GM06990 (cell line): ENCODE data around the gene PPP2R3B.
"Not testable (repeated sequence)": the region's sequence is repeated elsewhere in the genome, so short reads cannot be mapped to it uniquely, and the experiment has no call there.

Experiments
- DNase-seq: peaks from one replicate; pipeline ENCODE4 v3.0.0-alpha.2; 2011; ENCODE audit not compliant: insufficient read length; ENCODE audit errors: extremely low read depth
- H3K27me3 ChIP-seq: replicated peaks from 2 replicates; pipeline ENCODE4 v1.6.0; 2011; ENCODE audit warnings: low read length; ENCODE audit not compliant: control insufficient read depth, insufficient read depth
- H3K36me3 ChIP-seq: 2 replicates; pipeline ENCODE4 v1.5.1; 2011; ENCODE audit warnings: low read length; ENCODE audit not compliant: control insufficient read depth, insufficient read depth
- H3K4me3 ChIP-seq: replicated peaks from 2 replicates; pipeline ENCODE4 v1.5.1; 2011; ENCODE audit warnings: low read depth, mild to moderate bottlenecking, control low read depth, low read length
- TF ChIP-seq, protein P1 (sequence below): IDR thresholded peaks from 2 replicates; pipeline ENCODE4 v1.5.1; 2011; ENCODE audit warnings: low read length, control low read depth, mild to moderate bottlenecking, inconsistent platforms; ENCODE audit not compliant: insufficient read depth, poor library complexity, severe bottlenecking

Gene PPP2R3B

DNA sequence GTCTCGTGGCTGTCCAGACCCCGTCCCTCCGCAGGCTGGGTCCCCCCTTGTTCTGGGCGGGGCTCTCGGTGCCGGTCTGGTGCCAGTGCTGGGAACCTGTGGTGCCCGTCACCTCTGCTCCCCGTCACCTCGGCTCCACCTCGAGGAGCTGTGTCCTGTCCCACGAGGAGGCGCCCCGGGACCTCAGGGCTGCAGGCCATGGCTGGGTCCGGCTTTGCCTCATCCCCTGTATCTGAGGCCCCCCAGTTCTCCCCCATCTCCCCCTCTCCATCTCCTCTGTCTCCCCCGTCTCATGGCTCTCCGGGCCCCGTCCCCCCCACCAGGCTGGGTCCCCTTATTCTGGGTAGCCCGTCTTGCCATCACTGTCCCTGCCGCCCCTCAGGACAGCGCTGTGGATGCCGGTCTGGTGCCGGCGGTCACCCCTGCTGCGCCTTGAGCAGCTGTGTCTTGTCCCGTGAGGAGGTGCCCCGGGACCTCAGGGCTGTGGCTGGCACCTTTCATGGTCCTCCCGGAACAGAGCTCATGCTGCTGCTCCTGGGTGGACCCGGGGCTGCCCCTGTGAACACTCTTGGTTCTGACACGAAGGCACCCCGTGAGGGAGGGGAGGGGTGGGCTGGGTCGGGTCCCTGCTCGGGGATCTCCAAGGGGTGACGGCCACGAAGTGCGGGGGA, 54.7 kb downstream of the PPP2R3B start:
- TF ChIP-seq, protein P1, sequence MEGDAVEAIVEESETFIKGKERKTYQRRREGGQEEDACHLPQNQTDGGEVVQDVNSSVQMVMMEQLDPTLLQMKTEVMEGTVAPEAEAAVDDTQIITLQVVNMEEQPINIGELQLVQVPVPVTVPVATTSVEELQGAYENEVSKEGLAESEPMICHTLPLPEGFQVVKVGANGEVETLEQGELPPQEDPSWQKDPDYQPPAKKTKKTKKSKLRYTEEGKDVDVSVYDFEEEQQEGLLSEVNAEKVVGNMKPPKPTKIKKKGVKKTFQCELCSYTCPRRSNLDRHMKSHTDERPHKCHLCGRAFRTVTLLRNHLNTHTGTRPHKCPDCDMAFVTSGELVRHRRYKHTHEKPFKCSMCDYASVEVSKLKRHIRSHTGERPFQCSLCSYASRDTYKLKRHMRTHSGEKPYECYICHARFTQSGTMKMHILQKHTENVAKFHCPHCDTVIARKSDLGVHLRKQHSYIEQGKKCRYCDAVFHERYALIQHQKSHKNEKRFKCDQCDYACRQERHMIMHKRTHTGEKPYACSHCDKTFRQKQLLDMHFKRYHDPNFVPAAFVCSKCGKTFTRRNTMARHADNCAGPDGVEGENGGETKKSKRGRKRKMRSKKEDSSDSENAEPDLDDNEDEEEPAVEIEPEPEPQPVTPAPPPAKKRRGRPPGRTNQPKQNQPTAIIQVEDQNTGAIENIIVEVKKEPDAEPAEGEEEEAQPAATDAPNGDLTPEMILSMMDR = no peak
- Histone ChIP-seq H3K36me3 (peaks cover 2% of the 10 kb centered on the region; the same call in 1 of the 2 replicates), H3K4me3 (no peak overlapping the region), H3K27me3 (no peaks in the 10 kb centered on the region)
- no peak for DNase-seq

DNA sequence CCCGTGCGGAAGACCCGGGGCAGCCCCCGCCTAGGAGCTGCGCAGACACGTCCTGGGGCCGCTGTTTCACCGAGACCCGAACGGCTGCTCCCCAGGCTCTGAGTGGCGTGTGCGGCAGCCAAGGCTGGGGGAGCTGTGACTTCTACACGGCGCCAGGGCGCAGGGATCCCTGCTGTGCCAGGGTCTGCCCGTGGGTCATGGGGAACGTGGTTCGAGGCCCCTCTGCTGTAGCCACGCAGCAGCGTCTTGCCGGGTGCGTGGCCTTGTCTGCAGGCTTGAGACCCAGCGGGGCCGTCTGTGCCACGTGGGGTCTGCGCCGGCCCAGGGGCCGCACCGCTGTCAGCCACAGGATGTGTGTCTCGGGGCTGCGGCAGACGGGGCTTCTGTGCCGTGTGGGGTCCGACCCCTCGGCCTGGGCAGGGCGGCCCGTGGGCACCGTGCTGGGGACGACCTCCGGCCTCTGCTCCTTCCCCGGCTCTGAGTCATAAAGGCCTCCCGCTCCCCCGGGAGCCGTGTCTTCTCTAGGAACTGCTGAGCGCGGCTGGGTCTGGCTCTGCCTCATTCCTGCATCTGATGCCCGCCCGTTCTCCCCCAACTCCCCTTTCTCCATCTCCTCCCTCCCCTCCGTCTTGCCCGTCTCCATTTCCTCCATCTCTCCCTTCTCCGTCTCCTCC, 55.4 kb downstream of the PPP2R3B start:
- Histone ChIP-seq H3K4me3 (no peak overlapping the region), H3K36me3 (peaks cover 2% of the 10 kb centered on the region; the same call in 1 of the 2 replicates), H3K27me3 (no peaks in the 10 kb centered on the region)
- TF ChIP-seq, protein P1 = no peak
- DNase-seq = no peak

DNA sequence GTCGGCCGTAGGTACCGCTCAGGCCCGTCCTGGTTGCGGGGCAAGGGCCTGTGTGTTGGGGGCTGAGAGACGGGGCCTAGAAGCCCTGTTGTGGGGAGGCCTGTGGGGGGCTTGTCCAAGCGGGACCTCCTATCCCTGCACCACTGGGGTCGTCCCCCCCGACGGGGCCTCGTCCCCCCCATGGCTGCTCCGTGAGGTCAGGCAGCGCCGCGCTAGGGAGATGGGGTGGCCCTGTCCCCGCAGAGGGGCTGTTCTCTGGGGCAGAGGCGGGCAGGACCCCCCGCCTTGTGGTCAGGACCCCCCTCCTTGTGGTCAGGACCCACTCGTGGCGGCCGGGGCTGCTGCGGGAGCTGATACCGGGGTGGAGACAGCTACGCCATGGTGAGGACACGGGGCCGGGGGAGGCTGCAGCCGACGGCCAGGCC, 56.0 kb downstream of the PPP2R3B start:
- peaks cover 2% of the 10 kb centered on the region; the same call in 1 of the 2 replicates for H3K36me3 ChIP-seq
- no peaks in the 10 kb centered on the region for H3K27me3 ChIP-seq
- H3K4me3 ChIP-seq = no peak overlapping the region
- DNase-seq = no peak
- TF ChIP-seq, protein P1 = no peak

DNA sequence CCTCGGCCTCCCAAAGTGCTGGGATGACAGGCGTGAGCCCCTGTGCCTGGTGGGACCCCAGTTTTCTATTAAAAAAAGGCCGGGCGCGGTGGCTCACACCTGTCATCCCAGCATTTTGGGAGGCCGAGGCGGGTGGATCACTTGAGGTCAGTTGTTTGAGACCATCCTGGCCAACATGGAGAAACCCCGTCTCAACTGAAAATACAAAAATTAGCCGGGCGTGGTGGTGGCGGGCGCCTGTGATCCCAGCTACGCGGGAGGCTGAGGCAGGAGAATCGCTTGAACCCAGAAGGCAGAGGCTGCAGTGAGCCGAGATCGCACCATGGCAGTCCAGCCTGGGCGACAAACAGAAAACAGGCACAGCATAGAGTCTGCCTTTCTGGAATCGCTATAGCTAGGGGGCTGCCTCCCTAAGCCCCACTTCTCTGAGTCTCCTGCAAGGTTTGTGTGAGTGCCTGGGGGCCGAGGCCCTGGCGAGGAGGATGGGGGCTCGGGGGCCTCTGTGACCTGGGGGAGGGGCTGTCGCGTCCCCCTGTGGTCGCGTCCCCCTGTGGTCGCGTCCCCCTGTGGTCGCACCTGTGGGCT, 56.5 kb downstream of the PPP2R3B start:
- not testable (repeated sequence) for H3K36me3 ChIP-seq, DNase-seq, H3K4me3 ChIP-seq, H3K27me3 ChIP-seq

DNA sequence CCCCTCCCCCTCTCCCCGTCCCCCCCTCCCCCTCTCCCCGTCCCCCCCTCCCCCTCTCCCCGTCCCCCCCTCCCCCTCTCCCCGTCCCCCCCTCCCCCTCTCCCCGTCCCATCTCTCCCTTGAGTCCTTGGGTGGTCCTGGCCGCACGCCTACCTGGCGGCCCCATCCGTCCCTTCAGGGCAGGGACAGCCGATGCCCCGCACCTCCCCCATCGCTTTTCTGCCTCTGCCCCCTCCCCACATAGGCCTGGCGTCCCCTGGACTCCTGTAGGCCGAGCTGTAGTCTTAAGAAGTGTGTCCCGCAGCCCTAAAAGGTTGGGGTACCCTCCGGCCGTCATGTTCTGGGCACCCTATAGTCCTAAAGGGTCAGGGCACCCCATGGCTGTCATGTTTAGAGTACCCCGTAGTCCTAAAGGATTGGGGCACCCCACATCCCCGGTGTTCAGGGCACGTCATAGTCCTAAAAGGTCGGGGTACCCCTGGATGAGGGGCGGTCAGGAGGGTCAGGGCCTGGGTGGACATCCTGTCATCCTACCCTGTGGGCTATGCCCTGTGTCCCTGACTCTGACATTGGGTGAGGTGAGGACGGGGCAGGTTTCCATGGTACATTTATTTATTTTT, 57.3 kb downstream of the PPP2R3B start:
- Histone ChIP-seq H3K27me3 (no peaks in the 10 kb centered on the region), H3K4me3 (no peak overlapping the region), H3K36me3 (peaks cover 2% of the 10 kb centered on the region; the same call in 1 of the 2 replicates)
- TF ChIP-seq, protein P1 = no peak
- DNase-seq = no peak

DNA sequence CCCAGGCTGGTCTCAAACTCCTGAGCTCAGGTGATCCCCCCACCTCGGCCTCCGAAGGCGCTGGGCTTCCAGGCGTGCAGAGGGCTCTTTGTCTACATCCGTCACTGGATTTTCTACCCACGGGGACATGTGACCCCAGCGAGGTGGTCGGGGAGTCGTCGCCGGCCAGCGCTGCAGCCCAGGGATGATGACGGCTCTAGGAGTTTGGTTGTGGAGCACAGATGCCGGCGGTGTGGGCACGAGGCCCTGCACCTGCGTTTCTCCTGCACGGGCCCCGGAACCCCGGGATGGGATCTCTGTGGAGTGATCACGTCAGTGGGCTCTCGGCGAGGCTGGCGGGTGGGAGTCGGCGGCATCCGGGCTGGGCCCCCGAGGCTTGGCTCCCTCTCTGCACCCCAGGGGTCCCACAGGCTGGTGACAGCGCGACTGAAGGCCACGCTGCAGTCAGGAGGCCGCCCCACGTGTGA, 59.0 kb downstream of the PPP2R3B start:
- Histone ChIP-seq H3K36me3 (no peaks in the 10 kb centered on the region), H3K4me3 (no peak overlapping the region), H3K27me3 (no peaks in the 10 kb centered on the region)
- no peak for DNase-seq
- TF ChIP-seq, protein P1 = no peak

DNA sequence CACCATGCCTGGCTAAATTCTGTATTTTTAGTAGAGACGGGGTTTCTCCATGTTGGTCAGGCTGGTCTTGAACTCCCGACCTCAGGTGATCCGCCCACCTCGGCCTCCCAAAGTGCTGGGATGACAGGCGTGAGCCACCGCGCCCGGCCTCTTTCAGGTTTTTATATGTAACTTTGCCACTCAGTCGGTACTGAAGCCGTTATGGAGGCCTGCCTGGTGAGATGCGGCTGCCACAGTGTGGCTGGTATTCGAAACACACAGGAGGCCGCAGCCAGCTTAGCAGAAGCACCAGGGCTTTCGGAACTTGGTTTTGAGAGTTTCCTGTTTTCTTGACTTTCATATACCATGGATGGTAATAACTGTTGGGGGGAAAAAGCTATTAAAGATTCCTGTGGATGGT, 62.0 kb downstream of the PPP2R3B start:
- not testable (repeated sequence) for H3K36me3 ChIP-seq, H3K27me3 ChIP-seq, H3K4me3 ChIP-seq, DNase-seq
